ENCODE measurements around the gene ALDH1A2.

DNA sequence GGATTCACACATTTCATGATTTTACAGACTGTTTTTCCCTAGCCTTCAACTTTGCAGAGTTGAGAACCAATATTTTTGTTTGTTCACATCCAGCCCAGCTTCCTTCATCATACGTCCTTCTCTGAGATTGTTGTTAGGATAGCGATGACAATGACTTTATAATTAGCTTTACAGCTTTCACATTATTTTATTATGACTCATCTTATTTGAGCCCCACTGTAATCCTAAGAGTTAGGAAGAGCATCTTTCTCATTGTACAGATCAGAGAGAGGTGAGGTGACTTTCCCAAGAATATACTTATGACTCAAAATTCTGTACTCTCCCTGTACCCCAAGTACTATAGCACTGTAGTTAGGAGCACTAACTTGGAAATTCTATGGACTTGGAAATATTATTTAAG lies 156.1 kb downstream of the ALDH1A2 start:
- TF ChIP-seq CTCF (IDR thresholded peaks at IDR 0.05; ENCODE audit: insufficient read depth, low read length, poor library complexity, severe bottlenecking) (no peak), EZH2phosphoT487 (conservative IDR thresholded peaks at IDR 0.05; ENCODE audit: low read length) (no peak)

Measured in SU-DHL-6 (cell line).